Stimulated activated CD8-positive, alpha-beta memory T cell treated with anti-CD3 and anti-CD28 coated beads, Interleukin-12 subunit alpha, Interleukin-12 subunit beta, amount 100 ng/mL, for 24 hours (primary cell): Measurements from ENCODE around the gene NEURL4.
"Not testable (repeated sequence)": the region's sequence is repeated elsewhere in the genome, so short reads cannot be mapped to it uniquely, and the experiment has no call there.

ENCODE experiments used
- DNase-seq: peaks from one replicate; pipeline ENCODE4 v3.0.0-alpha.2; 2020; ENCODE audit errors: extremely low read depth

Gene NEURL4

GRCh38 chr17:7347630-7348477 lies 18.7 kb upstream of the NEURL4 start:
- DNase-seq = no peak

DNA sequence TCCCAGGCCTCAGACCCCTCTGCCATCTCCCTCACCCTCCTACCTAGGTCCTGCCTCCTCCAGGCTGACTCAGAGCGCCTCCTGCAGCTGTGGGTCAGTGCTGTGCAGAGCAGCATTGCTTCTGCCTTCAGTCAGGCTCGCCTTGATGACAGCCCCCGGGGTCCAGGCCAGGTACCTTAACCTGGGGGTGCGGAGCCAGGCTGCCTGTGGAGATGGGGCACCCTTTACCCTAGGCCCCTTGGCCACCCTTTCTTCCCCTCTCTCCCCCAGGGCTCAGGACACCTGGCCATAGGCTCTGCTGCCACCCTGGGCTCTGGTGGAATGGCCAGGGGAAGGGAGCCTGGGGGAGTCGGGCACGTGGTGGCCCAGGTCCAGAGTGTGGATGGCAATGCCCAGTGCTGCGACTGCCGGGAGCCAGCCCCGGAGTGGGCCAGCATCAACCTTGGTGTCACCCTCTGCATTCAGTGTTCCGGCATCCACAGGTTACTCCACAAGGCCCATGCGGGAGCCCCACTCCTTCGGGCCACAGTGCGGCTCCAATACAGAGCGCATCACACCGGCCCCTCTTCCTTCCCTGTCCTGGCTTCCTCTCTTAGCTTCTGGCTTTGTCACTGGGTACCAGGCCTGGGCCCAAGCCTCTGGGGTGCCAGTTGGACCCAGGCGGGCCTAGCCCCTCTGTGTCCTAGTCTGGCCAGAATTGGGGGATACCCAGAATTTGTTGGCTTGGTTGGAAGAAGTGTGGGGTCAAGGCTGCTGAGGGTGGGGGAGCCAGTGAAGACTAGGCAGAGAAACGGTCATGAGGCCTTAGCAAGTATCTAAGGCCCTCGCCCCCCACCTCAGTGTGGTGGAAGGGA lies 17.9 kb upstream of the NEURL4 start:
- DNase-seq = no peak

- no peak for DNase-seq
These were observed 14.1 kb upstream of the NEURL4 start for GRCh38 chr17:7343250-7343649.

DNA sequence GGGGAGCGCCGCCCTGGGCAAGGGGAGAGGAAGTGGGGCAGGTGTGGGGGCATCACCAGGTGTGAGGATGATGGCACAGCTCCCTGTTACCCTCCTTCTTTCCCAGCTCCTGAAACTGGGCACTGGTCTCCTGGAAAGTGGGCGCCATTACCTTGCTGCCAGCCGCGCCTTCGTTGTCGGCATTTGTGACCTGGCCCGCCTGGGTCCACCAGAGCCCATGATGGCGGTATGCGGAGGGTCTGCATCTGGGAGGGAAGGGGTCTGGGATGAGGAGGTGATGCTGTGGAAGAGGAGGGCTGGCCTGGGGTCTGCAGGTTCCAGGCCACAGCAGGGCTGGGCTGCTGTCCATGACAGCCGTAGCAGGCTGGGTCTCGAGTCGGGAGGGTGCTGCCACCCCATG lies 12.7 kb upstream of the NEURL4 start:
- DNase-seq = no peak

GRCh38 chr17:7340179-7340578 lies 11.0 kb upstream of the NEURL4 start:
- DNase-seq = no peak

GRCh38 chr17:7337600-7337999 lies 8.5 kb upstream of the NEURL4 start:
- DNase-seq = not testable (repeated sequence)

GRCh38 chr17:7336240-7337175 lies 7.4 kb upstream of the NEURL4 start, which contains the start of gene ACAP1:
Gene ACAP1, plus strand, starts transcription at chr17:7336529. Its CDS starts 206 bp downstream, at chr17:7336735.
- DNase-seq = peak; percentile 65

GRCh38 chr17:7335765-7336164 lies 6.6 kb upstream of the NEURL4 start:
- not testable (repeated sequence) for DNase-seq

GRCh38 chr17:7334938-7335538 lies 5.9 kb upstream of the NEURL4 start:
- DNase-seq = no peak

GRCh38 chr17:7332600-7333069 lies 3.5 kb upstream of the NEURL4 start:
- DNase-seq = not testable (repeated sequence)

DNA sequence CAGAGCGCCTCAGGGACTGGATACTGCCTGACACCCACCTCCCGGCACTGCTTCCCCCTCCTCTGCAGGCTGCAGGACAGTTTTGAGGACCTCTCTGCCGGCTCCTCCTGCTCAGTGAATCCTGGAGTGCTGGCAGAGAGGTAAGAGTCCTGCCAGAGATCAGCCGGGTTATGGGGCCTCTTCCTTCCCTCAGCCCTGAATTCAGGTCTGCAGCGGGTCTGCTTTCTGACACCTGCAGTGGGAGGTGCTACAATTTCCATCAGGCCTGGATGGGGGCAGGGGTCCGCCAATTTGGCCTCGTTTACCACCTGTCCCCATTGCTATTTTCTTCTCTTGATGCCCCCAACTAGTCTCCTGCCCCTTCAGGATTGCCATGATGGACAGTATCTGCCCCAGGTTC lies 3.0 kb upstream of the NEURL4 start:
- DNase-seq = no peak

DNA sequence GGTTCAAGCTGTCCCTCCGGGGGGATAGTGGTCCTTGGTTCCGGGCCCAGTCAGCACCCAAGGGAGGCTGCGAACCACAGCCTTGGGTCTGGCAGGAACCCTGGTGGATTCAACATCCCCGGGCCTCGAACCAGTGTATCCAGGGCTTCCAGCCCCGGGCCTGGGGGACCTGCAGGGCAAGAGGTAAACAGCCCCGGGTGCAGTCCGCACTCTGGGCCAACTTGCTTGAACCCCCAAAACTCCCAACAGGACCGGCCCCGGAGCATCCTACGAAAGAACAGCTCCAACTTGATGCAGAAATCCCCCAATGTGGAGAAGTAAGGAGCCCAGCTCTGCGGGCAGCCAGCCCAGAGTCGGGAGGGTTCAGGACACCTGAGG lies 1.5 kb upstream of the NEURL4 start:
- DNase-seq = no peak

GRCh38 chr17:7329997-7330637 lies 982 bp upstream of the NEURL4 start:
- peak; percentile 53 for DNase-seq

- DNase-seq = peak; percentile 88
These were observed 350 bp upstream of the NEURL4 start for GRCh38 chr17:7329374-7329996.

DNA sequence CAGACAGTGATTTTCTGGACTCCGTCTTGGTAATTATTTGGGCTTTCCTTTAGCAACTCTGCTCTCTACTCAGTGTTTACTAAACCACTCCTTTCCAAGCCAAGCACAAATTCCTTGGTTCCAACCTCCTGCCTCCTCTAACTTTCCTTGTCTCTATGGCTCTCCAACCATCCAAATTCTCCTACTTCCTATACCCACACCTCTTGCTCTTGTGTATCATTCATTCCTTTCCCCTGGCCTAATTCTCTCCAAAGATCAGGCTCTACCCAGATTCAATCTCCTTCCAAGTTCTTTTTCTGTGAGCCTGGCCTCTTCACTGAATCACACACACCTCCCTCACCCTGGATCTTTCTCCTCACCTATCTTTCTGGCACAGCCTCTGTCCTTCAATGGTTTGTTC lies 1.1 kb downstream of the NEURL4 start:
- no peak for DNase-seq

DNA sequence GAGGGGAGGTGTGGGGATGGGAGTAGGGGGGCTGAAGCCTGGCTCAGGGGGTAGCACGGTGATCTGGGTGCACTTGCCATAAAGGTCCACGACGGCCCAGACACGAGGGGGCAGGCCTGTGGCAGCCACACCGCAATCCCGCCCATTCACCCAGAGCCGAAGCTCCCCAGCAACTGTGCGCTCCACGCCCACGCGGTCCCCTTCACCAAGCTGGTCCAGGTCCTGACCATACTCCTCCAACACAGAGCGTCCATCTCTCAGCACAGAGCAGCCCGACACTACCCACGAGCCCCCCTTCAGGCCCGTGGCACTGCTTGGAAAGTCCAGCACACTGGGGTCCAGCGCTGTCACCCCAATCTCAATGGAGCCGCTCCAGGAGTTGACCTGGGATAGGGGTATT lies 1.6 kb downstream of the NEURL4 start:
- DNase-seq = no peak

DNA sequence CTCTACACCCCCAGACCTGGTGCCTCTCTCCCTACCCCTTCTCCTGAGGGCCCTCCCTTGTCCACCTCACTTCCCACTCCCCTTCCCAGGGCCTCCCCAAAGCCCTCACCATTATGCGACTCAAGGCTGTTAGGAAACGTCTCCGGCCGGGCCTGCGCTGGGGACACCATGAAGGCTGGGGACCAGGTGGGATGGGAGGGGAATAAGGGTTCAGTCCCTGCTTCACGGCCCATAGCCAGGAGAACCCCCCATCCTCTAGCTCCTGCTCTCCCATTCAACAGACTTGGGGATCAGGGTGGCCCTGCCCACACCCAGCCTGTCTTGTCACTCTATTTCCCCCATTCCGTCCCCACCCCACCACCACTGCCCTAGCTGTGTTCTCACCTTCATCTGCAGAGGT lies 2.1 kb downstream of the NEURL4 start:
- no peak for DNase-seq

DNA sequence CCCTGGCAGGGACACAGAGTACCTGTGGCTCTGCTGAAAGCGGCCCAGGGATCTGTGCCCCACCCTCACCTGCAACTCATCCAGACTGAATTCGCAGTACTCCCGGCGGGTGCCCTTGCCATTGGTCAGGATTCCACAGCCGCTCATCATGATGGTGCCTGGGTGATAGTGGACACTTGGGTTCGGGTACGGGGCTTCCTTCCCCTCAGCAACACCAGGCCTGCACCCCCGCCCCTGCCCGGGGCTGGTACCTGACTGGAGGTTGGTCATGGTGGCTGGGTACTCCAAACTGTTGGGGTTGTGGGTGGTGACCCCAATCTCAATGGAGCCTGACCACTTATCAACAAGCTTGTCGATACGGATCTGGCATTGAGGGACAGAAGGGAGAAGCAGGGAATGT lies 2.9 kb downstream of the NEURL4 start:
- DNase-seq = no peak

DNA sequence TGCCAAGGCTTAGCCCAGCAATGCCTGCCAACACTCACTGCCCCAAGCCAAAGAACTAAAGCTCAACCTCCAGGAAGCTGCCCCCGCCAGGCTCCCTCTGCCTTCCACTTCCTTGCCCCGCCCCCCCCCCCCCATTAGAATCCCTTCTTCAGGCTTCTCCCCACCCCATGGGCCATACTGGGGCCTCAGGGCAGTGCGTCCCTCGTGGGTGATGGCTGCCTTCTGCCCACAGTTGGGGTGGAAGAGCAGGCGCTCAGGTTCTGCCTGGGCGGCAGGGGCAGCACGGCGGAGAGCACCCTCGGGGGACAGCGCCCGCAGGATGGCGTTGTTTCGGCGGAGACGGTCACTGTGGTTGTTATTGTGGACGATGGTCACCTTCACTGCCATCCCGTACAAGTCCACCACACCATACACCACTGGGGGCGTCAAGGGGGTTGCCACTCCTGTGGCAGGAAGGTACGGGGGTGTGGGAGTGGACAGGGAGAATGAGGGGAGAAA lies 4.1 kb downstream of the NEURL4 start:
- no peak for DNase-seq

DNA sequence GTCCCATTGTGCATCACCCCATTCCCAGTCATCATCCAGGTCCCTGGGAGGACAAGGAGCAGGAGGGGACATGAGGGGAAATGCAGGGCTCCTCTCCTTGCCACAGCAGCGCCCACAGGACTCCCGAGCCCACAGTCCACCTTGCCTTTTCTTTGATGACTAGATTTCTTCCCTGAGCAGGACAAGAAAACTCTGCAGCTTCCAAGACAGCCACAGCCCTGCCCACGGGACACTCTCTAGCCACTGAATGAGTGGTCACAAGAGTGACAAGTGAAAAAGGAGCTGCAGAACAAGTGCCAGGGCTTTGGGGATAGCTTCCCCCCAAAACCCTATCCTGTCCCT lies 4.7 kb downstream of the NEURL4 start:
- no peak for DNase-seq
